Activated CD4-positive, alpha-beta memory T cell treated with anti-CD3 and anti-CD28 coated beads, Interleukin-2, amount 10 ng/mL, durations not matched to agents 7 days and 5 days (primary cell): ENCODE data around the gene RPS19BP1. TPM values are rescaled to one million over a fixed set of nuclear protein-coding genes. Genes with fewer than 3 reads are reported as not detected.

ENCODE experiments used
- CTCF ChIA-PET: fragments of 350-600 bp; sonication (Branson Sonifier 250); formaldehyde crosslinking; loops from one replicate; lab custom pipeline; 2021; ENCODE audit warnings: antibody characterized with exemption, inconsistent platforms; lab: Charles Lee
- POLR2A ChIA-PET: fragments of 350-600 bp; sonication (Branson Sonifier 250); formaldehyde crosslinking; loops from one replicate; lab custom pipeline; 2021; ENCODE audit warnings: antibody characterized with exemption; lab: Charles Lee
- DNase-seq: peaks from one replicate; pipeline ENCODE4 v3.0.0-alpha.2; 2020
- H3K27ac Mint-ChIP-seq: one replicate; pipeline ENCODE4 v1.8.0; 2021; ENCODE audit warnings: mild to moderate bottlenecking, mixed read lengths
- H3K27me3 Mint-ChIP-seq: one replicate; pipeline ENCODE4 v1.8.0; 2021; ENCODE audit warnings: mixed read lengths
- H3K36me3 Mint-ChIP-seq: one replicate; pipeline ENCODE4 v1.8.0; 2021; ENCODE audit warnings: low read depth, mixed read lengths
- H3K4me1 Mint-ChIP-seq: one replicate; pipeline ENCODE4 v1.8.0; 2021; ENCODE audit warnings: mixed read lengths
- H3K4me3 Mint-ChIP-seq: one replicate; pipeline ENCODE4 v1.8.0; 2021; ENCODE audit warnings: mild to moderate bottlenecking, mixed read lengths
- H3K9me3 Mint-ChIP-seq: one replicate; pipeline ENCODE4 v1.8.0; 2021; ENCODE audit warnings: mixed read lengths
- total RNA-seq, 2 experiments: library from RNA; stranded (reverse); gene quantifications; one replicate each; pipeline ENCODE4 v1.2.3, GENCODE V29; 2021

Gene RPS19BP1
- total RNA-seq, 2 experiments from 2014 or later: 54.3 to 60.7 TPM

DNA sequence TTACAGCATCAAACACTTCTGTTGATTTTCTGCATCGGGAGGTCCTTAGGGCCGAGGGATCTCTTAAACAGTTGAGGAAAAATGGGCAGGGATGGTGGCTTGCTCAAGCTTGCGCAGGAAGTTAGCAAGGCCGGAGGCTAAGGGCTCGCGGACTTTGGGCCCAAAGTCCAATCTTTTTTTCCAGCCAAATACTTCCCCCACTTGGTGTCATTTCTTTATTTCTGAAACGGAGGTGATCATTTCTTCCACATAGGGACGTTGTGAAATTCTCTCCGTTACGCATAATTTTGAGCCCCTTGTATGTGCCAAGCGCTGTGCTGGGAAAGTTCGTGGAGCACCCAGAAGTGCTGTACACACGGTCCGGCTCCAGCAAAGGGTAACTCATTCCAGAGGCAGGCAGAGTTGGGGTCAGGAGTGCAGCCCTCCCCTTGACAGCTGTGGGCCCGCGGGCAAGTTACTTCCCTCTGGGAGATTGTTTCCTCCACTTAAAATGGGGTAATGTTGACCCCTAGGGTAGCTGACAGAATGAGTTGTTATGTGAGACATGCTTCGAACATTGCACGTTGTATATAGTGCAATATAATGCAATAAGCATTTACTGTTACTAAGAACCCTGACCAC, 29.6 kb downstream of the RPS19BP1 start:
- H3K4me3 Mint-ChIP-seq: peak overlapping the region; percentile 91
- peak overlapping the region; percentile 67 for H3K27ac Mint-ChIP-seq
- peaks cover 10% of the 10 kb centered on the region for H3K27me3 Mint-ChIP-seq
- no peaks in the 10 kb centered on the region for H3K9me3 Mint-ChIP-seq
- H3K36me3 Mint-ChIP-seq: peaks cover 36% of the 10 kb centered on the region
- ChIA-PET POLR2A (interaction anchor here (1.2 to 8.4 kb wide), 8 partner anchors 9 to 541 kb away, joined by 3 to 124 read pairs (median 10); partner anchors contain the start of gene ATF4), CTCF (interaction anchor here (1.1 to 5.2 kb wide), 7 partner anchors 9 to 104 kb away, joined by 4 to 45 read pairs (median 10); partner anchors contain the start of genes ATF4, RPS19BP1 and TAB1)
- no peak for DNase-seq
- peaks cover 41% of the 10 kb centered on the region for H3K4me1 Mint-ChIP-seq

DNA sequence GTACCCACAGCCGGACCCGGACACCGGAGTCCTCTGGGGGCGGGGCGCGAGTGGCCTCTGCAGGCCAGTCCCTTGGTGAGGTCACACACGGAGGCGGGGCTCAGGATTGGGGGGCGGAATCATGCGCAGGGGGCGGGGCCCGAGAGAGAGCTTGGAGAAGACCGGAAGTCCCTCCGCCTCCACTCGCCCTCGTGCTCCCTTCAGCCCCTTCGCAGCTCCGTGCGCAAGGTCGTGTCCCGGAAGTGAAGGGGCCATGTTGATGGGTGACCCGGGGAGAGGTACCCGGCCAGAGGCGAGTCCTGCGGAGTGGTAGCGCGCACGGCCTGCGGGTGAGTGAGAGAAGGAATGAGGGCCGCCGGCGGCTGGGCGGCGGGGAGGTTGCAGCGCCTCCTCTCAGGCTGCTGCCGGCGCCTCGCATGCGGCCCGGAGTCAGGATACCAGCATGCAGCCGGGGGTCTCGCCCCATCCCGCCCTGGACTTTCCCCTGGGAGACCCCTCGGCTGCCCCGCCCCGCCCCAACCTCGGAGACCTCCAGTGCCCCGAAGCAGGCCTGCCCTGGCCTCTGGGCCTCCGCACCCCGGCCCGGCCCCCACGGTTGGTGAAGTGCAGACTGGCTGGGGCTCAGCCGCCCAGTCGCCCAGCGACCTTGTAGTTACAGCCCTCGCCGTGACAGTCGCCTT, 30.3 kb downstream of the RPS19BP1 start, which contains the start of gene MIEF1:
TSS of gene MIEF1 (plus strand) at position 182 of the 680 bp plus-strand sequence. CDS start 9,005 bp downstream, outside the sequence.
- H3K36me3 Mint-ChIP-seq: peaks cover 36% of the 10 kb centered on the region
- peak; percentile 94 for DNase-seq
- H3K4me1 Mint-ChIP-seq: peaks cover 41% of the 10 kb centered on the region
- no peaks in the 10 kb centered on the region for H3K9me3 Mint-ChIP-seq
- H3K27ac Mint-ChIP-seq: peak within 1 kb of the TSS; percentile 92
- ChIA-PET CTCF (interaction anchor here (0.7 to 5.2 kb wide), 10 partner anchors 8 to 103 kb away, joined by 3 to 45 read pairs (median 6); partner anchors contain the start of genes ATF4, RPS19BP1 and TAB1), POLR2A (interaction anchor here (0.6 to 8.4 kb wide), 12 partner anchors 8 to 542 kb away, joined by 3 to 124 read pairs (median 6); partner anchors contain the start of gene ATF4)
- peak within 1 kb of the TSS; percentile 91 for H3K4me3 Mint-ChIP-seq
- peaks cover 10% of the 10 kb centered on the region for H3K27me3 Mint-ChIP-seq

DNA sequence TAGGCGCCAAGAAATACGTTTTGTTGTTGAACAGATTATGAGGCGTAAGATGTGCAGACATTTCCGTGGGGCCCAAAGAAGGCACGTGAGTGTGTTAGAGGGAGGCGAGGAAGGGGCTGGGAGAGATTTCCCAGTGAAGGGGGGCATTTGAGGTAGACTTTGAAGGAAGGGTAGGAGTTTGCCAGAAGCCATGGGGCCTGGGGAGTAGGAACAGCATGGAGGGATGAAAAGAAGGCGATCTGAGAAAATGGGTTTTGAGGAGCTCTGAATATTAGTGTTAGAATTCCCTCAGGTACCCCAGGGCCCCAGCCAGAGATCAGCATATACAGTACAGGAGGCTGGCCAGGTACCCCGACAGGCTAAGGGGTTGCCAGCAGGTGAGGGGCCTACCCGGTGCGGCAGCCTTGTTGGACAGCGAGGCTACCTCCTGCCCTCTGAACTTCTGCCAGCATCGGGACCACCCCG, 30.9 kb downstream of the RPS19BP1 start:
- Mint-ChIP-seq H3K4me1 (peaks cover 39% of the 10 kb centered on the region), H3K9me3 (no peaks in the 10 kb centered on the region), H3K4me3 (peak overlapping the region; percentile 91), H3K27ac (peak overlapping the region; percentile 92), H3K36me3 (peaks cover 31% of the 10 kb centered on the region), H3K27me3 (peaks cover 10% of the 10 kb centered on the region)
- ChIA-PET CTCF (interaction anchor here (0.7 to 5.2 kb wide), 9 partner anchors 8 to 103 kb away, joined by 3 to 45 read pairs (median 7); partner anchors contain the start of genes ATF4, RPS19BP1 and TAB1), POLR2A (interaction anchor here (0.6 to 8.4 kb wide), 9 partner anchors 11 to 542 kb away, joined by 4 to 124 read pairs (median 7); partner anchors contain the start of gene ATF4)
- no peak for DNase-seq

DNA sequence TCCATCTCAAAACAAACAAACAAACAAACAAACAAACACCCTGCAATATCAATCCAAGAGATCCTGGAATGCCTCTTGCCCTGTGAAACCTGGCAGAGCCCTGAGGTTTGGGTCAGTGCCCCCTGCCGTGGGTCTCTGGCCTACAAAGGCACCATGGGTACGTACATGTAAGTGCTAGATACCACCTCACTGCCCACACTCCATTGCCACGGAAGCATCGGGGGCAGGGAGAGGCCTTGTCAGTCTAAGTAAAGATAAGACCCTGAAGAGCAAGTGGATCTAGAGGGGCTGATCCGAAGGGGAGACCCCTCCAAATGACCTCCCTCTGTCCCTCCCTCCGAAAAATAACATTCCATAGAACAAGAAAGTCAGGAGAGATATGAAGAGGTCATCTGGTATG, 32.4 kb downstream of the RPS19BP1 start:
- DNase-seq: no peak
- Mint-ChIP-seq H3K27me3 (peaks cover 10% of the 10 kb centered on the region), H3K36me3 (peaks cover 17% of the 10 kb centered on the region), H3K4me1 (peaks cover 26% of the 10 kb centered on the region), H3K9me3 (no peaks in the 10 kb centered on the region), H3K27ac (no peak overlapping the region), H3K4me3 (no peak overlapping the region)
- ChIA-PET POLR2A (no interaction called here), CTCF (interaction anchor here (0.6 kb wide), 1 partner anchor 20 kb away, joined by 6 read pairs; no protein-coding TSS in a partner anchor)

DNA sequence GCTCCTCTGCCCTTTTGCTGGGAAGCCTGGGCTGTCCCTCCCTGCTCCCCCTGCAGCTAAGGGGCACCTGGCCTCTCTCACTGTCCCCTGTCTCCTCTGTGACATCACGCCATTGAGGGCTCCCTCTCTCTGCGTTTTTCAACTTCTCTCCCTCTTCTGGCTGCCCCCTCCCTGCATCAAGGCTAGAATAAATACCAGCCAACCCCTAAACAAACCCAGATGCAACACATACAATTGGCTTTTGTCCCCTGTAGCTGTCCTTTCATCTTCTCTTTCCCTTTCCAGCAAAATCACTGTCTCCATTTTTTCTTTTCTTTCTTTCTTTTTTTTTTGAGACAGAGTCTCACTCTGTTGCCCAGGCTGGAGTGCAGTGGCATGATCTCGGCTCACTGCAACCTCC, 33.7 kb downstream of the RPS19BP1 start:
- H3K27ac Mint-ChIP-seq: no peak overlapping the region
- H3K36me3 Mint-ChIP-seq: peaks cover 8% of the 10 kb centered on the region
- H3K4me1 Mint-ChIP-seq: peaks cover 23% of the 10 kb centered on the region
- no peaks in the 10 kb centered on the region for H3K9me3 Mint-ChIP-seq
- CTCF ChIA-PET: interaction anchor here (10.1 kb wide), 1 partner anchor 30 kb away, joined by 210 read pairs; the partner anchor contains the start of gene RPS19BP1
- H3K27me3 Mint-ChIP-seq: peaks cover 10% of the 10 kb centered on the region
- DNase-seq: no peak
- POLR2A ChIA-PET: interaction anchor here (0.9 to 3.6 kb wide), 2 partner anchors 22 to 31 kb away, joined by 4 to 24 read pairs; partner anchors contain the start of gene ATF4
- no peak overlapping the region for H3K4me3 Mint-ChIP-seq

DNA sequence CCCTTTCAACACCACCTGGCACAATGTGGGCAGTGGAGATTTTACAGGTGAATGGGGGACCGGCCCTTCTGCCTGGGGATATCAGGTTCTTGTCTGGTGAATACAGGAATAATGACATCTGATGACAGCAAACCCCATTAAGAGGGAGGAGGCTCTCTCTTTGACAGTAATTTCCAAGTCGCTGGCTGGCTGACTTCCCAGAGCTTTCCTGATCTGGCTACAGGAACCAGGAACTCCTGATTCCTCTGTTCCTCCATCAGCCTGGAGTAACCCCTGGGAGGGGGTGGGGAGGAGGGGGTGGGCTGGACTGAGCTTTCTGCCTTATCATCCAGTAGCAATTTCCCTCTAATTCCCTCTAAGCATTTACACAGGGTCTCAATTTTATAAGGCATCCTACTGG, 34.2 kb downstream of the RPS19BP1 start:
- no peak overlapping the region for H3K4me3 Mint-ChIP-seq
- DNase-seq: no peak
- peaks cover 3% of the 10 kb centered on the region for H3K36me3 Mint-ChIP-seq
- peaks cover 21% of the 10 kb centered on the region for H3K4me1 Mint-ChIP-seq
- ChIA-PET CTCF (interaction anchor here (0.9 to 10.1 kb wide), 4 partner anchors 9 to 542 kb away, joined by 3 to 210 read pairs (median 15); partner anchors contain the start of gene RPS19BP1), POLR2A (interaction anchor here (0.9 to 3.6 kb wide), 3 partner anchors 22 to 546 kb away, joined by 3 to 24 read pairs (median 4); partner anchors contain the start of gene ATF4)
- no peaks in the 10 kb centered on the region for H3K9me3 Mint-ChIP-seq
- no peak overlapping the region for H3K27ac Mint-ChIP-seq
- peaks cover 12% of the 10 kb centered on the region for H3K27me3 Mint-ChIP-seq

DNA sequence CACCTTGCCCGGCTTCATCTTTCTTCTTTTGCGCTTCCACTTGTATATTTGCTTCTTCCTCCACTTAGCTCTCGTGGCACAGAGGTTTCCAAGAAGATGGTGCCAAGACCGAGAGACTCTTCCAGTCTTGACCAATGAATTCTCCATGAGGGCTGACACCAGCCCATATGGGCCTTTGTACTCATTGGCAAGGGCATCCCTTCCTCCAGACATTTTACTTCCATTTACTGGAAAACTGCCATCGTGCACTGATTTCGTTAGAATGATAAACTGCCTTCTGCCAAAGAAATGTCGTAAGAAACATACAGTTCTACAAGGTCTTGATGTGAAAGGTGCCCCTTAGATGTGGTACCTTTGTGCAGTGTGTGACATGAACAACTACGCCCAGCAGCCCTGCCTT, 35.1 kb downstream of the RPS19BP1 start:
- CTCF ChIA-PET: interaction anchor here (0.7 to 10.1 kb wide), 7 partner anchors 14 to 543 kb away, joined by 3 to 210 read pairs (median 5); partner anchors contain the start of gene RPS19BP1
- Mint-ChIP-seq H3K4me3 (no peak overlapping the region), H3K4me1 (peaks cover 18% of the 10 kb centered on the region), H3K27me3 (peaks cover 12% of the 10 kb centered on the region), H3K36me3 (peaks cover 3% of the 10 kb centered on the region), H3K27ac (no peak overlapping the region), H3K9me3 (no peaks in the 10 kb centered on the region)
- POLR2A ChIA-PET: interaction anchor here (1.1 to 3.6 kb wide), 4 partner anchors 19 to 547 kb away, joined by 3 to 24 read pairs (median 12); partner anchors contain the start of gene ATF4
- DNase-seq: no peak

DNA sequence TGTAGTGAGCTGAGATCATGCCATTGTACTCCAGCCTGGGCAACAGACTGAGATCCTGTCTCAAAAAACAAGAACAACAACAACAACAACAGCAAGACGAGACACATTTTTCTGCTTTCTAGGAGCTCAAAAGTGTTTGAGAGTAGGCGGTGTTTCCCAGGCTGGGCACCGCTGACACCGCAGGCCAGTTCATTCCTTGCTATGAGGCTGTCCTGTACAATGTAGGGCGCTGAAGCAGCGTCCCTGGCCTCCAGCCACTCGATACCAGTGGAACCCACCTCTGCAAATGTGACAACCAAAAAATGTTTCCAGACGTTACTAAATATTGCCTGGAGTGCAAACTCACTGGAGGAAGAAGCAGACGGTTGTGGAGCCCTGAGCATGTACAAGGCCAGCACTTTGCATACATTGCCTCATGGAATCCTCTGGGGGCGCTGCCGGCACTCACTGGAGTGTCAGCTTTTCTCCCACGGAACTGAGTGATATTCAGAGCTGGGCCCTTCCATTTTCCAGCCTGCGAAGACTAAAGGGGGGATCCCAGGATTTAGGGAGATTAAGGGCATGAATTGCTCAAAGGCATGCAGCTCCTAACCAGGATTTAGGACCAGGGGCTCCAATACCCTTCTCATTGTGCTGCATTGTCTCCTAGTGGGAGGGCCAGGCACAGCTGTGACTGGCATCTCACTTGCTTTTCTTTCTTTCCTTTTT, 36.3 kb downstream of the RPS19BP1 start:
- Mint-ChIP-seq H3K27me3 (peaks cover 12% of the 10 kb centered on the region), H3K4me1 (peaks cover 8% of the 10 kb centered on the region), H3K4me3 (no peak overlapping the region), H3K27ac (no peak overlapping the region), H3K36me3 (no peaks in the 10 kb centered on the region), H3K9me3 (no peaks in the 10 kb centered on the region)
- DNase-seq: peak; percentile 63
- POLR2A ChIA-PET: interaction anchor here (0.6 to 3.6 kb wide), 9 partner anchors 20 to 177 kb away, joined by 3 to 24 read pairs (median 4); partner anchors contain the start of genes ATF4, RPL3, RPS19BP1 and TAB1
- CTCF ChIA-PET: interaction anchor here (0.6 to 10.1 kb wide), 20 partner anchors 9 to 1140 kb away, joined by 3 to 210 read pairs (median 4); partner anchors contain the start of genes ATF4 and RPS19BP1

DNA sequence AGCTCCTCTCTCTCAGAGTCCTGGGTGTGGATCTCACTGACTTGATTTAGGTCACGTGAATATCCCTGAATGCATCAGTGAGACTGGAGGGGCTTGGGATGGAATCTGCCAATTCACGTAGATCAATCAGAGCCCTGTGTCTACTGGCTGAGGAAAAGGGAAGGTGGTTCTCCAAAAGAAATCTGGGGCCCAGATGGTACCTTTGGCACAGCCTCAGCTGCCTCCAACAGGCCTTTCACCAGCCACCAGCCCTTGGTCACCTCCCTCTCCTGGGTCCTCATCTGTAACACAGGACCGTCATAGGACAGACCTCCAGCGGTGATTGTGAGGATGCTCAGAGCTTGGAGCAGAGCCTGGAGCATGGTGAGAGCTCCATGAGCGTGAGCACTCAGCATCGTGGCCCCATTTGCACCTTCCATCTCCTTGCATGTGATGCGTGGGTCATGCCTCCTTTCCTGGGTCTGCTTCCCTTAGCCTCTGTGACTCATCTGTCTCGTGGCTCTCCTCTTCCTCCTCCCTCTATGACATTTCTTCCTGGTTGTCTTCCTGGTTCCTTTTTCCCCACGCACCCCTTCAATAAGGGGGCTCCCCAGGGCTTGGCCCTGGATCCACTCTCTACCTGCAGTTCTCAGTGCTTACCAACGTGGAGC, 38.0 kb downstream of the RPS19BP1 start:
- peaks cover 11% of the 10 kb centered on the region for H3K27me3 Mint-ChIP-seq
- CTCF ChIA-PET: interaction anchor here (0.9 to 10.1 kb wide), 14 partner anchors 7 to 853 kb away, joined by 3 to 210 read pairs (median 6); partner anchors contain the start of genes ATF4, MIEF1, RPS19BP1 and TAB1
- DNase-seq: no peak
- no peak overlapping the region for H3K27ac Mint-ChIP-seq
- H3K36me3 Mint-ChIP-seq: no peaks in the 10 kb centered on the region
- peaks cover 14% of the 10 kb centered on the region for H3K4me1 Mint-ChIP-seq
- H3K4me3 Mint-ChIP-seq: no peak overlapping the region
- H3K9me3 Mint-ChIP-seq: no peaks in the 10 kb centered on the region
- POLR2A ChIA-PET: interaction anchor here (1.0 to 2.9 kb wide), 6 partner anchors 9 to 530 kb away, joined by 3 to 23 read pairs (median 6); partner anchors contain the start of genes ATF4 and TAB1

DNA sequence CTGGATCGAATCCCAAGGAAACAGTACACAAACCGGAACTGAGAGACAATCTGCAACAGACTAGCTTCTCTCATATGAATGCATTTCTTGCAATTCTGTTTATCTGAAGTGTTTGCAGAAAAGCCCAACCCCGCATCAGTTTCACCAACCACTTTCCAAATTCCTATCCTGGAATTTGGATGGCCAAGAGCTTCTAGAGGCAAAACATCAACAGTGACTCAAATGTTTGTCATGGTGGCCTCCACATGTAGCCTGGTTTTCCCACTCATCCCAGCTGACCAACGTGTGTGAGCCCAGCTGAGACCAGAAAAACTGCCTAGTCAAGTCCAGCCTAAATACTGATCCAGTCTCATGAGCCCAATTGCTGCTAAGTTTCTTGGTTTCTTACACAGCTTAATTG, 38.8 kb downstream of the RPS19BP1 start:
- peaks cover 6% of the 10 kb centered on the region for H3K27me3 Mint-ChIP-seq
- no peaks in the 10 kb centered on the region for H3K36me3 Mint-ChIP-seq
- H3K4me3 Mint-ChIP-seq: no peak overlapping the region
- H3K9me3 Mint-ChIP-seq: no peaks in the 10 kb centered on the region
- H3K27ac Mint-ChIP-seq: no peak overlapping the region
- peaks cover 14% of the 10 kb centered on the region for H3K4me1 Mint-ChIP-seq
- POLR2A ChIA-PET: interaction anchor here (0.7 to 2.9 kb wide), 7 partner anchors 9 to 531 kb away, joined by 3 to 23 read pairs (median 4); partner anchors contain the start of genes ATF4, RPS19BP1 and TAB1
- no peak for DNase-seq
- CTCF ChIA-PET: interaction anchor here (0.6 to 10.1 kb wide), 14 partner anchors 8 to 854 kb away, joined by 3 to 210 read pairs (median 6); partner anchors contain the start of genes ATF4, MIEF1, RPS19BP1 and TAB1

DNA sequence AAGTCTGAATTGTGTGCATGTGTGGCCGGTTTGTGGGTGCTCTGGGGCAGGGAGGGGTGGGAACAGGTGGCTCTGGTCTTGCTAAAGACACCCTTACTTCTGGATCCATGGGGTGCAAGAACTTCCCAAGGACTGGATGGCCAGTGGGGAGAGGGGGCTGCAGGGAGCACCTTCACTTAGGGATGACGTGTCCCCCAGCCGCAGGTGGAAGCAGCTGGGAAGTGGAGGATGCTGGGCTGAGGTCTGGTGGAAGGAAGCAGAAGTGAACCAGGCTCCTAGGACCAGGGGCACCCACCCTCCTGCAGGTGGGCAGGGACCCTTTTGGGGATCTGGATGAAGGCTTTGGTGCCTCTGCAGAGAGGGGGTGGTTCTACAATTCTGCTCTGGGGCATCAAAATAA, 40.4 kb downstream of the RPS19BP1 start:
- Mint-ChIP-seq H3K27me3 (peaks cover 2% of the 10 kb centered on the region), H3K4me1 (peaks cover 14% of the 10 kb centered on the region), H3K9me3 (no peaks in the 10 kb centered on the region), H3K27ac (no peak overlapping the region), H3K36me3 (no peaks in the 10 kb centered on the region), H3K4me3 (no peak overlapping the region)
- no peak for DNase-seq
- ChIA-PET CTCF (interaction anchor here (0.8 to 10.1 kb wide), 3 partner anchors 10 to 532 kb away, joined by 3 to 210 read pairs (median 10); partner anchors contain the start of genes MIEF1 and RPS19BP1), POLR2A (interaction anchor here (0.6 to 4.1 kb wide), 4 partner anchors 10 to 80 kb away, joined by 3 to 42 read pairs (median 10); partner anchors contain the start of genes ATF4 and MIEF1)
